PC-3 (cell line): ENCODE results near the gene MBD1. TPM values are rescaled to one million over a fixed set of nuclear protein-coding genes. Genes with fewer than 3 reads are reported as not detected.
"Not testable (repeated sequence)": the region's sequence is repeated elsewhere in the genome, so short reads cannot be mapped to it uniquely, and the experiment has no call there.

ENCODE experiments used
- ATAC-seq: fragments of 200-7000 bp; cut with Tn5 transposase; 2 replicates; pipeline ENCODE4 v1.9.1; 2020; ENCODE audit warnings: mild to moderate bottlenecking, moderate library complexity
- BruUV-seq: library from RNA; stranded (reverse); fragments of 400-500 nt; replicated peaks from 2 replicates; lab custom pipeline; 2021; lab: Mats Ljungman, UMichigan
- CTCF ChIA-PET: fragments of 300-600 bp; sonication (Branson Sonifier 250); formaldehyde crosslinking; loops from one replicate; lab custom pipeline; 2022; ENCODE audit warnings: antibody characterized with exemption; lab: Charles Lee
- POLR2A ChIA-PET: fragments of 300-600 bp; sonication (Branson Sonifier 250); formaldehyde crosslinking; loops from one replicate; lab custom pipeline; 2022; ENCODE audit warnings: antibody characterized with exemption; ENCODE audit not compliant: unreplicated experiment; lab: Charles Lee
- DNase-seq: peaks from one replicate; pipeline ENCODE4 v3.0.0-alpha.2; 2015
- H2AFZ ChIP-seq: fragments of 300-600 bp; sonication (generic); 2 replicates; pipeline ENCODE4 v1.6.0; 2016; ENCODE audit warnings: antibody characterized with exemption, low read length
- H3F3A ChIP-seq: fragments of 300-600 bp; sonication (generic); one replicate; pipeline ENCODE4 v1.6.0; 2017; ENCODE audit warnings: antibody characterized with exemption, low read length, control low read depth, mild to moderate bottlenecking; ENCODE audit not compliant: unreplicated experiment
- H3K27ac ChIP-seq: fragments of 300-600 bp; sonication (generic); 2 replicates; pipeline ENCODE4 v1.5.1; 2016; ENCODE audit warnings: mild to moderate bottlenecking, low read length
- H3K27me3 ChIP-seq: fragments of 300-600 bp; sonication (generic); 2 replicates; pipeline ENCODE4 v1.6.1; 2016; ENCODE audit warnings: low read length, mixed read lengths
- H3K36me3 ChIP-seq: fragments of 300-600 bp; sonication (generic); 2 replicates; pipeline ENCODE4 v1.6.1; 2016; ENCODE audit warnings: low read depth, mixed run types, low read length, mixed read lengths
- H3K4me1 ChIP-seq: fragments of 300-600 bp; sonication (generic); 2 replicates; pipeline ENCODE4 v1.5.1; 2016; ENCODE audit warnings: low read length; ENCODE audit not compliant: insufficient read depth
- H3K4me2 ChIP-seq: fragments of 300-600 bp; sonication (generic); 2 replicates; pipeline ENCODE4 v1.6.0; 2016; ENCODE audit warnings: low read length
- H3K4me3 ChIP-seq: fragments of 300-600 bp; sonication (generic); 2 replicates; pipeline ENCODE4 v1.5.1; 2016; ENCODE audit warnings: mild to moderate bottlenecking, low read length, mixed read lengths
- H3K79me2 ChIP-seq: fragments of 300-600 bp; sonication (generic); 2 replicates; pipeline ENCODE4 v1.6.1; 2017; ENCODE audit warnings: low read length, mixed read lengths
- H3K9ac ChIP-seq: fragments of 300-600 bp; sonication (generic); 2 replicates; pipeline ENCODE4 v1.6.0; 2016; ENCODE audit warnings: mild to moderate bottlenecking, low read length
- H3K9me2 ChIP-seq: fragments of 300-600 bp; sonication (generic); replicated peaks from 2 replicates; pipeline ENCODE4 v1.6.1; 2016; ENCODE audit warnings: mixed run types, low read length, mixed read lengths
- H3K9me3 ChIP-seq: fragments of 300-600 bp; sonication (generic); 2 replicates; pipeline ENCODE4 v1.6.1; 2016; ENCODE audit warnings: low read length, mixed read lengths
- H4K20me1 ChIP-seq: fragments of 300-600 bp; sonication (generic); 2 replicates; pipeline ENCODE4 v1.6.1; 2016; ENCODE audit warnings: low read length, mixed read lengths
- CTCF ChIP-seq: fragments of 300-600 bp; sonication (generic); conservative IDR thresholded peaks from 2 replicates; pipeline ENCODE4 v1.5.1; 2017; ENCODE audit warnings: antibody characterized with exemption, low read depth, mild to moderate bottlenecking, low read length
- EZH2 ChIP-seq: fragments of 300-600 bp; sonication (generic); IDR thresholded peaks from one replicate; pipeline ENCODE4 v1.6.1; 2017; ENCODE audit warnings: antibody characterized with exemption, mild to moderate bottlenecking, low read length; ENCODE audit not compliant: unreplicated experiment
- EZH2phosphoT487 ChIP-seq: fragments of 300-600 bp; sonication (generic); IDR thresholded peaks from 2 replicates; pipeline ENCODE4 v1.6.1; 2018; ENCODE audit warnings: mild to moderate bottlenecking, antibody characterized with exemption, low read length, borderline replicate concordance
- intact Hi-C: fragments of 100-400 bp; cut with micrococcal nuclease; formaldehyde crosslinking; loops from 2 replicates; pipeline ENCODE4 v1.9.0; 2023
- total RNA-seq: library from RNA; depleted of rRNA; stranded (reverse); fragments of >200 nt; gene quantifications from 2 replicates; pipeline ENCODE4 v1.2.3, GENCODE V29; 2014

The MBD1 gene
- total RNA-seq, 1 experiment from 2014 or later: 30.2 TPM

GRCh38 chr18:50311650-50312049, 30.3 kb upstream of the MBD1 start:
- TF ChIP-seq EZH2 (no peak), CTCF (no peak)
- no peaks in the 10 kb centered on the region for H3K27me3 ChIP-seq
- CTCF ChIA-PET: no interaction called here
- POLR2A ChIA-PET: no interaction called here
- H3K4me3 ChIP-seq: no peak overlapping the region
- no TSS peak for BruUV-seq
- H4K20me1 ChIP-seq: no peaks in the 10 kb centered on the region
- H3K36me3 ChIP-seq: no peaks in the 10 kb centered on the region
- H3K27ac ChIP-seq: no peak overlapping the region
- no peak overlapping the region for H3K9ac ChIP-seq
- intact Hi-C loops: no loop called here
- H3K9me2 ChIP-seq: no peaks in the 10 kb centered on the region
- H3K4me1 ChIP-seq: no peaks in the 10 kb centered on the region
- H3F3A ChIP-seq: no peaks in the 10 kb centered on the region
- no peaks in the 10 kb centered on the region for H3K79me2 ChIP-seq
- ATAC-seq: no peak
- H3K9me3 ChIP-seq: no peaks in the 10 kb centered on the region
- no peak overlapping the region for H3K4me2 ChIP-seq
- DNase-seq: no peak
- H2AFZ ChIP-seq: no peak overlapping the region

GRCh38 chr18:50310080-50310479, 28.8 kb upstream of the MBD1 start:
- ChIA-PET POLR2A (no interaction called here), CTCF (no interaction called here)
- H3K9ac ChIP-seq: no peak overlapping the region
- no peaks in the 10 kb centered on the region for H3K9me3 ChIP-seq
- no peak overlapping the region for H2AFZ ChIP-seq
- H4K20me1 ChIP-seq: no peaks in the 10 kb centered on the region
- no peaks in the 10 kb centered on the region for H3K4me1 ChIP-seq
- TF ChIP-seq CTCF (no peak), EZH2phosphoT487 (no peak), EZH2 (no peak)
- no peak for DNase-seq
- intact Hi-C loops: no loop called here
- ATAC-seq: no peak
- H3F3A ChIP-seq: no peaks in the 10 kb centered on the region
- H3K27ac ChIP-seq: no peak overlapping the region
- no peaks in the 10 kb centered on the region for H3K27me3 ChIP-seq
- no peaks in the 10 kb centered on the region for H3K9me2 ChIP-seq
- H3K4me3 ChIP-seq: no peak overlapping the region
- H3K79me2 ChIP-seq: no peaks in the 10 kb centered on the region
- no TSS peak for BruUV-seq
- no peaks in the 10 kb centered on the region for H3K36me3 ChIP-seq
- H3K4me2 ChIP-seq: no peak overlapping the region

- H3K4me1 ChIP-seq, H3K27ac ChIP-seq, BruUV-seq, DNase-seq, H3K4me2 ChIP-seq, intact Hi-C loops, ATAC-seq, H4K20me1 ChIP-seq, H3F3A ChIP-seq, H3K36me3 ChIP-seq, H3K9me3 ChIP-seq, H2AFZ ChIP-seq, CTCF ChIA-PET, H3K9me2 ChIP-seq, H3K79me2 ChIP-seq, H3K9ac ChIP-seq, H3K4me3 ChIP-seq, H3K27me3 ChIP-seq: not testable (repeated sequence)
- POLR2A ChIA-PET: interaction anchor here (0.7 kb wide), 1 partner anchor 68 kb away, joined by 6 read pairs; no protein-coding TSS in a partner anchor
Measured at GRCh38 chr18:50308851-50309250, 27.5 kb upstream of the MBD1 start.
